22Rv1 (cell line): ENCODE data around the gene HMHB1.

Source experiments
- ZFX ChIP-seq: fragments of 450-650 bp; IDR thresholded peaks from 2 replicates; pipeline ENCODE4 v1.6.1; 2017; ENCODE audit warnings: antibody characterized with exemption, borderline replicate concordance
- TF ChIP-seq, protein P1 (sequence below): fragments of 450-650 bp; IDR thresholded peaks from 2 replicates; pipeline ENCODE4 v1.5.1; 2017; ENCODE audit warnings: mild to moderate bottlenecking

DNA sequence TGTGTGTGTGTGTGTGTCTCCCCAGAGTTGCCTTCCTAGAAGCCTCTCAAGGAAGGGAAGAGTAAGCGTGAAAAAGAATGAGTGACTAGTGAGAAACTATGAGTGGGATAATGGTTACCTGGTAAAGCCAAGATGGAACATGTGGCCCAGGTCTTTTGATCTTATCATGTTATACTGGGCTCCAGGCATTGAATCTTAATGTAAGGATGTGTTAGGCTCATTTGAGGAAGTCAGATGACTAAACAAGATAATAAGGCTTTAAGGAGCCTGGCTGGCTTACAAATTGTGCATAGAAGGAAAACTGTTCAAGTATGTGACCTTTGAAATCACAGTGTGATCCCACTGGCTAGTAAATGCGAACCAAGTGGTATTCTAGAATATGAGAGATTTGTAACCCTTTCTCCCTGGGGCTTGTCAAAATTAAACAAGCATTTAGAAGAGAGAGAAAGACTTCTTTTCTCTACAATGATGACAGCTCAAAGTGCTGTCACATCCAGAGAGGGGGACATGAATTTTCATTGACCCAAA is 29.9 kb upstream of the HMHB1 start:
- TF ChIP-seq, protein P1, sequence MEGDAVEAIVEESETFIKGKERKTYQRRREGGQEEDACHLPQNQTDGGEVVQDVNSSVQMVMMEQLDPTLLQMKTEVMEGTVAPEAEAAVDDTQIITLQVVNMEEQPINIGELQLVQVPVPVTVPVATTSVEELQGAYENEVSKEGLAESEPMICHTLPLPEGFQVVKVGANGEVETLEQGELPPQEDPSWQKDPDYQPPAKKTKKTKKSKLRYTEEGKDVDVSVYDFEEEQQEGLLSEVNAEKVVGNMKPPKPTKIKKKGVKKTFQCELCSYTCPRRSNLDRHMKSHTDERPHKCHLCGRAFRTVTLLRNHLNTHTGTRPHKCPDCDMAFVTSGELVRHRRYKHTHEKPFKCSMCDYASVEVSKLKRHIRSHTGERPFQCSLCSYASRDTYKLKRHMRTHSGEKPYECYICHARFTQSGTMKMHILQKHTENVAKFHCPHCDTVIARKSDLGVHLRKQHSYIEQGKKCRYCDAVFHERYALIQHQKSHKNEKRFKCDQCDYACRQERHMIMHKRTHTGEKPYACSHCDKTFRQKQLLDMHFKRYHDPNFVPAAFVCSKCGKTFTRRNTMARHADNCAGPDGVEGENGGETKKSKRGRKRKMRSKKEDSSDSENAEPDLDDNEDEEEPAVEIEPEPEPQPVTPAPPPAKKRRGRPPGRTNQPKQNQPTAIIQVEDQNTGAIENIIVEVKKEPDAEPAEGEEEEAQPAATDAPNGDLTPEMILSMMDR: no peak
- TF ChIP-seq ZFX: no peak
